ENCODE measurements around the gene RFX1.

DNA sequence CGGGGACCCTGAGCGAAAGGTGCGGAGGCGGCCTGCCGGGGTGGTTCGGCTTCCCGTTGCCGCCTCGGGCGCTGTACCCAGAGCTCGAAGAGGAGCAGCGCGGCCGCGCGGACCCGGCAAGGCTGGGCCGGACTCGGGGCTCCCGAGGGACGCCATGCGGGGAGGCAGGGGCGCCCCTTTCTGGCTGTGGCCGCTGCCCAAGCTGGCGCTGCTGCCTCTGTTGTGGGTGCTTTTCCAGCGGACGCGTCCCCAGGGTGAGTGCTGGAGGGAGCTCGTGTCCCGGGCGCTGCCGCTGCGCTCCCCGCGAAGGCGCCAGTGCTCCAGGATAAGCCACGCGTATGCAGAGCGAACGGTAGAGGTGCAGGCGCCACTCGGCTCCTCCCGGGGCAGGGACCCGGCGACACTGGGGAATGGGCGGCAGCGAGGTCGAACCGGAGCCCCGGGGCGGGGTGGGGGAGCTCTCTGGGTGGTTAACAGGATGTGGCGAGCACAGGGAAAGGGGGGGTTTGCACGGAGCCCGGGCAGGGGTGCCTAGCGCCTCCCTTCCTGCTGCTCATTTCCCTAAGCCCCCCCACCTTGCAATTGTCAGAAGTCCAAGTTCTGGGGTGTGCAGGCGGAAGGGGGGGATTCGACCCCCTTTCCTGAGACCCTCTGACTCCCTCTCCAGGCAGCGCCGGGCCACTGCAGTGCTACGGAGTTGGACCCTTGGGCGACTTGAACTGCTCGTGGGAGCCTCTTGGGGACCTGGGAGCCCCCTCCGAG is 25.8 kb upstream of the RFX1 start, which contains the start of gene IL27RA:
- TF ChIP-seq, protein P1, sequence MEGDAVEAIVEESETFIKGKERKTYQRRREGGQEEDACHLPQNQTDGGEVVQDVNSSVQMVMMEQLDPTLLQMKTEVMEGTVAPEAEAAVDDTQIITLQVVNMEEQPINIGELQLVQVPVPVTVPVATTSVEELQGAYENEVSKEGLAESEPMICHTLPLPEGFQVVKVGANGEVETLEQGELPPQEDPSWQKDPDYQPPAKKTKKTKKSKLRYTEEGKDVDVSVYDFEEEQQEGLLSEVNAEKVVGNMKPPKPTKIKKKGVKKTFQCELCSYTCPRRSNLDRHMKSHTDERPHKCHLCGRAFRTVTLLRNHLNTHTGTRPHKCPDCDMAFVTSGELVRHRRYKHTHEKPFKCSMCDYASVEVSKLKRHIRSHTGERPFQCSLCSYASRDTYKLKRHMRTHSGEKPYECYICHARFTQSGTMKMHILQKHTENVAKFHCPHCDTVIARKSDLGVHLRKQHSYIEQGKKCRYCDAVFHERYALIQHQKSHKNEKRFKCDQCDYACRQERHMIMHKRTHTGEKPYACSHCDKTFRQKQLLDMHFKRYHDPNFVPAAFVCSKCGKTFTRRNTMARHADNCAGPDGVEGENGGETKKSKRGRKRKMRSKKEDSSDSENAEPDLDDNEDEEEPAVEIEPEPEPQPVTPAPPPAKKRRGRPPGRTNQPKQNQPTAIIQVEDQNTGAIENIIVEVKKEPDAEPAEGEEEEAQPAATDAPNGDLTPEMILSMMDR (conservative IDR thresholded peaks at IDR 0.05) = peak; percentile 53
- no peak for TF ChIP-seq ZFX (IDR thresholded peaks at IDR 0.05)
